PC-9 (cell line): Measurements from ENCODE around the gene ADARB2.

ENCODE experiments used
- CTCF ChIP-seq: fragments of 200-600 bp; sonication (generic); conservative IDR thresholded peaks from 2 replicates; pipeline ENCODE4 v1.6.1; 2017; ENCODE audit warnings: mixed run types, antibody characterized with exemption, mild to moderate bottlenecking, moderate library complexity
- EZH2 ChIP-seq: fragments of 200-600 bp; sonication (generic); IDR thresholded peaks from 2 replicates; pipeline ENCODE4 v1.8.0; 2017; ENCODE audit warnings: antibody characterized with exemption, low read depth

- TF ChIP-seq CTCF, result no peak
- no peak for TF ChIP-seq EZH2
Measured at GRCh38 chr10:1715821-1716220, 21.5 kb downstream of the ADARB2 start.
